HG02763 (cell line): ENCODE results near the gene NPY4R.
"Not testable (repeated sequence)": the region's sequence is repeated elsewhere in the genome, so short reads cannot be mapped to it uniquely, and the experiment has no call there.

Experiments
- ATAC-seq: cut with Tn5 transposase; IDR thresholded peaks from one replicate; pipeline ENCODE4 v1.9.1; 2021; ENCODE audit warnings: mild to moderate bottlenecking, moderate library complexity; ENCODE audit not compliant: unreplicated experiment

The NPY4R gene, protein sequence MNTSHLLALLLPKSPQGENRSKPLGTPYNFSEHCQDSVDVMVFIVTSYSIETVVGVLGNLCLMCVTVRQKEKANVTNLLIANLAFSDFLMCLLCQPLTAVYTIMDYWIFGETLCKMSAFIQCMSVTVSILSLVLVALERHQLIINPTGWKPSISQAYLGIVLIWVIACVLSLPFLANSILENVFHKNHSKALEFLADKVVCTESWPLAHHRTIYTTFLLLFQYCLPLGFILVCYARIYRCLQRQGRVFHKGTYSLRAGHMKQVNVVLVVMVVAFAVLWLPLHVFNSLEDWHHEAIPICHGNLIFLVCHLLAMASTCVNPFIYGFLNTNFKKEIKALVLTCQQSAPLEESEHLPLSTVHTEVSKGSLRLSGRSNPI

DNA sequence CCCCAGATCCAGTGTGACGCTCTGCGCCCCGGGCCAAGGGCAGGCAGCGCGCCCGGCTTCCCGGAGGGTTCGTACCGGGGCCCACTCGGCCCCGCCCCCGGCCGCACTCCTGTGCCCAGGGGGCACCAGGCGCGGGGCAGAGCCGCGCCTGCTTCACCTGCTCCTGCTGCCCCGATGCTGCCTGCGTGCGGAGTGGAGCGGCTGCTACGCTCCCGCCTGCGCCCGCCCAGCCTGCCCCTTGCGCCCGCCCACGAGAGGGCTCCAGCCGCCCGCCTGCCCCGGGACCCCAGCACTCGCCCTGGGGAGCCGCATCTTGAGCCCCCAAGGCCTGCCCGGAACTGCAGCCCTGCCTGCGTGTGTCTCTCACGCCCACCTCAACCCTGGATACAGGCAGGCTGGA is at the start of gene NPY4R:
Gene NPY4R (minus strand): TSS at position 194 of the 400 bp plus-strand sequence. CDS start 3,323 bp downstream, outside the sequence.
- not testable (repeated sequence) for ATAC-seq

- ATAC-seq, result no peak
Observed at GRCh38 chr10:46515366-46515765, 49.6 kb upstream of the NPY4R start.

DNA sequence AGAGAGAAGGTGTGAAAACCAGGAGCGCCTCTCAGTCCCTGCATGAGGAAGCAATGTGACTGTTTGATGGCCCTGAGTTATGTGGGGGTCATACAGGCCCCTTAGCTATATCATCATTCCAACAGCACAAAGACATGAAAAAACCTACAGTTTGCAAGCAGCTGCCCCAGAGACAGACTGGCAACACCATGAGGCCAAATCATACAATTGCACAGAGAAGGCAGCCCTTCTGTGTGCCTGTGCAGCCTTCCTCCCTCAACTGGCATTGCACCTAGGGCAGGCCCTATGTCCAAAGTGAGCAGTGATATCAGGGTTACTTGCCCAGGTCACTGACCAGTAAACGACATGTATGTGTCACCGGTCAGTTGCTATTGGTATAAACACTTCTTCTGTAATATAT is 49.1 kb upstream of the NPY4R start:
- ATAC-seq, result no peak

DNA sequence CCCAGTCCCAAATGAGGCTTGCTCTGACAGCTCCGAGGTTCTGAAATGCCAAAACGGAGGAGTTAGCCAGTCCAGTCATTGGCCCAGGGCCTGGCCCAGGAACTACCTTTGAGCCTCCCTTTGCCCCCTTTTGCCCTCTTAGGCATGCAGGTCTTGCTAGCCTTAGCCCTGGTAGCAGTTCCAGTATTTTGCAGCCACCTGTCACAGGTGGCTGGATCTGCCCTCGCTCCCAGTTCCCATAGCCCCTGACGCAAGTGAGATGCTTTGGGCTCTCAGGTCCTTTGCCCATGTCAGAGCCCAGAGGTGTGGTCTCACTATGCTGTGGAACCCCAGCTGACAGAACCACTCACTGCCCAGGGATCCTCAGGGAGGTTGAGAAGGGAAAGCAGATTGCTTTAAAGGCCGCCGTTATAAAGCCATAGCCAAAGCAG is 48.7 kb upstream of the NPY4R start:
- no peak for ATAC-seq

DNA sequence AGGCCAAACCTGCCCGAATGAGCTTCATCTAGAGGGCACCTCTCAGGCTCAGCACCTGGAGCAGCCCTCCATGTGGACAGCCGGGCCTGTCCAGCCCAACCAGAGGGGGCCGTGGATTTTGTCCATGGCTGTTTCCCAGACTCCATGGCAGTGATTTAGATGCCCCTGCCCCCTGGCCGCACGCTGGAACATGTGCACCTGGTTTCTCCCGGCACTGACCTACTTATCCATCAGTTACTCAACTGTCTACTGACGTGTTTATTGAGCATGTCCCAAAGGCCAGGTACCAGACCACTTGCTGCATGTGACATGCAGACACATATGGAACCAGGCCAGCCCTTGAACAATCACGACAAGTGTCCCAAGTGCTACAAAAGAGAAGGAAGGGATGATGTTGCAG is 47.6 kb upstream of the NPY4R start:
- ATAC-seq, result not testable (repeated sequence)

DNA sequence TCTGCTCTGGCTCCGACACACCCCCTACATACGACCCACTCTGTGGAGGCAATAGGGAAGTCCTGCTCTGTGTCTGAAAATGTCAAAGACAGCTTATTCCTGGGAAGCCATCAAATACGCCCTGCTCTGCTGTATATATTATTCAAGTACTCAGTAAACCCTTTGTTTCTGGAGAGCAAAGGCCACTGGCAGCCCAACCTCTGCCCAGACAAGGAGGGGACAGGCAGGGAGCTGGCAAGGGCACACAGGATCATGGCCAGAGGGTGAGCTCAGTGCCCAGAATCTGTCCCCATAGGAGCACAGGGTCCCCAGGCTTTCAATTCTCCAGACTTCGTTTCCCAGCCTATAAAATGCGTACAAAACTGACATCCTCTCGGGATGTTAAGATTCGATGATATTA is 47.0 kb upstream of the NPY4R start:
- ATAC-seq, result not testable (repeated sequence)

DNA sequence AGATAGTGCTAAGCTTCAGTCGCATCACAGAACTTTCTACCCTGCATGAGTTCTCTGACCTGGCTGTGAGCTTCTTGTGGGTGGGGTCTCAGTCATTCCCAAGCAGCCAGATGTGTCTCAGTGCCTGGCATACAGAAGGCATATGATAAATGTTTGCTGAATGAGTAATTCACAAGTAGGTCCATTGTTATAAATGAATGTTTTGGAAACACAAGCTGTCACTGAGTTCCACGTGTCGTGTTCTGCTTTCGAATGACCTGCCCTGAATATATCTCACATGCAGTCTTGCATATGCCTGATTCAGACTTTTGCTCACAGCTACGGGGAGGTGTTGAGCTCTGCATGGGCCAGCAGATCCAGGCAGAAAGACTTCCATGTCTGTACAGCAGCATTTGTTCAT is 46.2 kb upstream of the NPY4R start:
- ATAC-seq, result not testable (repeated sequence)

DNA sequence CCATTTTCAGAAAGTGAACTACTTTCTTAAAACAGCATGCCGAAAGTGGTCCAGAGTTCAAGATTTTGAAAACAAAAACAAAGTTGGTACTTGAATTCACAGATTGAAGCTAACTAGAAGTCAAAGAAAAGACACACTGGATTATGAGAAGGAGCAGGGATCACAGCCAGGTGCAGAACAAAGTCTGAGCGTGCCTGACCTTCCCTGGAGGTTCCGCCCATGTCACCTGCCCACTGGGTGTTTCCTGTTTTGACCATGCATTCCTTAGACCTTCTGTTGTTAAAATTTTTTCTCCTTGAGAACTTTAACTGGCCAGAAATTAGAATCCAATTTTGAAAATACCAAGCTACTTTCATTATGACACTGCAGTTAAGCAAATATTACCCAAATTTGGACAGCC is 34.2 kb upstream of the NPY4R start:
- not testable (repeated sequence) for ATAC-seq

- not testable (repeated sequence) for ATAC-seq
Observed at GRCh38 chr10:46498985-46499703, 33.4 kb upstream of the NPY4R start.

GRCh38 chr10:46497878-46498277 is 32.1 kb upstream of the NPY4R start:
- ATAC-seq, result not testable (repeated sequence)

GRCh38 chr10:46497401-46497800 is 31.6 kb upstream of the NPY4R start:
- ATAC-seq, result not testable (repeated sequence)

DNA sequence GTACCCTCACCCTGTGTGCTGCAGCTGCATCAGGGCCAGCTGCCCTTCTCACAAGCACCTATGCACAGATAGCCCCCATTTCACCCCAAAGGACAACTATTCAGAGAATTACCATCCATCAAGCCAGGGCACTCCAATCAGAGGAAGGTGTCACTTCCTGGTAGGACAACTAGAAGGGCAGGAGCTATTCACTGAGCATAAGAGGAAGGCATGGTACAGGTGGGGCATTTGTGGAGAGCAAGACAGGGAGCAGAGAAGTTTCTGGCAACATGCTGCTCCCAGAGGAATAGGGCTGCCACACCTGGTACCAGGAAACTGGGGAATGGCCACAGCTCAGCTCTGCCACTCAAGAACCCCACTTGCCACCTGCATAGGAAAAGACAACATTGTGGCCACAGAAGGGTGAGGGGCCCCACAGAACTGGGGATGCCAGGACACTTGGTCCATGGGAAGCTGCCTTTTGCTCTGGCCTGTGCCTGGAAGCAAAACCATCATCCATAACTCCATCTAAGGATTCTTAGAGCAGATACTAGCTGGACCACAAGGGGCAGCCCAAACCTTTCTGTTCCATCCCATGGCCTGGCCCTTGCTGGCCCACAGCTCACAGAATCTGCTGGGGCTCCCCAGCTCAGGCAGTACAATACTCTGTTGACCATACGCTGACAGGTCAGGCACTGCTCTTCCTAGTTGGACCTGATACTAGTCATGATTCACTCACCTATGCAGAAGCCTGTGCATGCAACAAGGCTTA is 25.8 kb upstream of the NPY4R start:
- not testable (repeated sequence) for ATAC-seq

DNA sequence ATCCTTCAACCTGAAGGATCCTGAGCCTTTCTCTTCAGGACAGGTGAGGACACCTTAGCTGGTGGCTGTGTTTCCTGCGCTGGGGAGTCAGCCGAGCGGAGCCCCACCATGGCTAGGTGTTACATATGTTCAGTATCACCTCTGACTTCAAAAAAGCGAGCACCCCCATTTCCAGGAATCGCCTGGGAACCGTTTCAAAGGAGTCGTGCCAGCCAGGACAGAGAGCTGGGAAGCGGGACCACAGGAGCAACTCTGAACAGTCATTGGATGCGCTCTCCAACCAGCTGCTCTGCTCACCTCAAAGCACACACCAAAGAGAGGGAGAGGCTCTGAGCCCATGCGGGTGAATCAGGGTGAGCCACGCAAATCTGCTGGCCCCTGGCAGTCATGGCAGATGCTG is 24.5 kb upstream of the NPY4R start:
- not testable (repeated sequence) for ATAC-seq

GRCh38 chr10:46486459-46486858 is 20.7 kb upstream of the NPY4R start:
- ATAC-seq, result not testable (repeated sequence)

GRCh38 chr10:46474746-46475320 is 9.1 kb upstream of the NPY4R start:
- ATAC-seq, result not testable (repeated sequence)

DNA sequence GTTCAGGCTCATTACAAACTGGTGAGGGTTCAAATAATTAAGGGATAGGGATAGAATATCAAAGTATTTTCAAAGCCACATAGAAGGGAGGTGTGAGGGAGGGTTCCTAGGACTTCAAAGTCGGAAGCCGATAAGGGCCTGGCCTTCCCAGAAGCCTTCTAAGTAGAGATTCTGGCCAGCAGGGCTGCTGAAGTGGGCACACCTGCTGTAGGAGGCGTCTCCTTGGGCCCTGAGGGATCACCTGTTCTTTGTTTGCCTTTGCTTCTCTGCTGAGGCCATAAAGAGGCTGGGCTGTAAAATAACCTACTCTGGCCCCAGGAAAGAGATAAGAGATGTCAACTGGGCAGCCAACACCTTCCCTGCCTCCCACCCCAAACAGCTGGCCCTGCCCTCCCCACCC is 8.0 kb upstream of the NPY4R start:
- ATAC-seq, result not testable (repeated sequence)

DNA sequence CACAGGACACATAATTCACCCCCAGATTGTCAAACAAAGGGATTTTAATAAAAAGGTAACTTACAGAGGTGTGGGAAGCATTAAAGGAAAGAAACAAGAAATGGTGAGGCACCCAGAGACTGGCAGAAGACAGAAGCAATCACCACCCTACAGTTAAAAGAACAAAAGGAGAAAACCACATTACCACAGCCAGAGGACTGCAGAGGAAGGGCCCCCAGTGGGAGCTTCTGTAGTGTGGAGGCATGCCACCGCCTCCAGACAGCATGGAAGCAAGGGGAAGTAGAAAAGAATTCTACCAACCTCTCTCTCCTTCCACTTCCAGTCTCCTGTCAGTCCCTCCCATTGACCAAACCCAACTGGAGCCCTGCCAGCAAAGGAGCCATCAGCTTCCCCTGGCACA is 4.4 kb upstream of the NPY4R start:
- not testable (repeated sequence) for ATAC-seq

DNA sequence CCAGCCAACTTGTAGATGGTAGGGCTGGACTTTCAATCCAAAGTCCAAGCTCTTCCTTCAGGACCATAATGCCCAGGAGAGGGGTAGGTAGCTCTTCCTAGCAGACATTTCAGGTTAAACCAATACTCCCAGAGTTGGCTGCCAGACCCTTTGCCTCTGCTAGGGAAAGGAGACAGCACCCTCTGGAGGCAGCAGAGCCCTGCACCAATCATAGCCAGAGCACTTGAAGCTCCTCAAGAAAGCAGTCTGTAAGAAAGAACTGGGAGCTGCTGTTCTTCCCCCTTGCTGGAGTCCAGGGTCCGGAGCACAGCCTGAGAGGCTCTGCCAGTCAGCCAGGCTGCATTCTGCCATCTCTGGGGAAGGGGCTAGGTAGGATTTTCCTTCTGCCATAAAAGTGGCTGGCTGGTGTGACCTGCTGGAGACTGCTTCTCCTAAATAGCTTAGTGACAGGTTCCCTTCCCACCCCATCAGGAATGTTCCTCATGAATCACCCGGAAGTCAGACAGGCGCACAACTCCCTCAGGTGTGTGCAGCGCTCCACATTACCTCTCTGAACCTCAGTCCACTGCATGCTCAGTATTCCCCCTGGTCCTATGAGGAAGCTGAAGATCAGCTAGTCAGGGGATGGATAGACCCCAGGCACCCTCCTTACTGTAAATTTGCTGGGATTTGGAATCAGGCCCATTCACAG is 2.5 kb upstream of the NPY4R start:
- not testable (repeated sequence) for ATAC-seq

DNA sequence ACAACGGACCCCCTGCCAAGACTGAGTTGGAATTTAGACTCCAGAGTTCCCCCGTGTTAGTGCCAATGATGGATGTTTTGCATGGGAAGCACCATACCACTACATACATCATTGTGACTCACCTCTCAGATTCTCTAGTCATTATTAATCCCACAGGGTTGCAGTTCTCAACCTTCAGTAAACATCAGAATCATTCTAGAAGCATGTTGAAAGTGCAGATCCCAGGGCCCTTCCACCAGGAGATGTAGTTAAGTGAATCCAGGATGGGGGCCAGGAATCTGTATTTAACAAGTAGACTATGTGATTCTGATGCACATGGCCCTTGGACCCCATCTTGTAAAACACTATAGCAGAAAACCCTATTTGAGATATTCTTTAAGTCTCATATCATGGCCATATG is 2.1 kb downstream of the NPY4R start:
- not testable (repeated sequence) for ATAC-seq

GRCh38 chr10:46462276-46462675 is 3.5 kb downstream of the NPY4R start:
- not testable (repeated sequence) for ATAC-seq
